ENCODE measurements around the gene PROK1. TPM values are rescaled to one million over a fixed set of nuclear protein-coding genes. Genes with fewer than 3 reads are reported as not detected.

The PROK1 gene
- total RNA-seq, 2 experiments from 2014 or later, result not detected

GRCh38 chr1:110484801-110485200 is 33.9 kb downstream of the PROK1 start:
- H3K27me3 Mint-ChIP-seq, result peaks cover 28% of the 10 kb centered on the region
- H3K36me3 Mint-ChIP-seq, result no peaks in the 10 kb centered on the region
- no peak overlapping the region for H3K4me3 Mint-ChIP-seq
- H3K27ac Mint-ChIP-seq, result no peak overlapping the region
- H3K4me1 Mint-ChIP-seq, result no peaks in the 10 kb centered on the region
- no peaks in the 10 kb centered on the region for H3K9me3 Mint-ChIP-seq
- no peak for DNase-seq

DNA sequence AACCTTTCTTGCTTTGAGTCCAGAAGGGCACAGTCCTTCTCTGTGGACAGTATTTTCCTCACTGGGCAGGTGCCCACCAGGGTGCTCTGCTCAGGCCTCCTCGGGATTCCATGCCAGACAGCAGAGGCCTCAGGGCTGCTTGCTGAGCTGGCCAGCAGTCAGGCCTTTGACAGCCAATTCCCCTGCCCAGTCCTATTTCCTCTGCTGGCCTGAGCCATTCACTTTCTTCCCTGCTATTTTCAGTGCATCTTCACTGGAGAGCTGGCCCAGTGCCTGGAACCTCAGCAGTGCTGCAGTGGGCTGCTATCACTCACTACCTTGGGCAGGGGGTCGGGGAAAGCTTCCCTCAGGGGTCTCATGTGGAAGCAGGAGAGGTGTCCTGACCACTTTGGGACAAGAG is 34.8 kb downstream of the PROK1 start:
- Mint-ChIP-seq H3K27me3 (peaks cover 28% of the 10 kb centered on the region), H3K36me3 (no peaks in the 10 kb centered on the region), H3K9me3 (no peaks in the 10 kb centered on the region), H3K4me3 (no peak overlapping the region), H3K27ac (no peak overlapping the region), H3K4me1 (no peaks in the 10 kb centered on the region)
- no peak for DNase-seq

GRCh38 chr1:110487726-110488125 is 36.8 kb downstream of the PROK1 start:
- H3K4me3 Mint-ChIP-seq, result no peak overlapping the region
- no peak for DNase-seq
- no peaks in the 10 kb centered on the region for H3K9me3 Mint-ChIP-seq
- H3K27me3 Mint-ChIP-seq, result peaks cover 28% of the 10 kb centered on the region
- no peaks in the 10 kb centered on the region for H3K4me1 Mint-ChIP-seq
- H3K36me3 Mint-ChIP-seq, result no peaks in the 10 kb centered on the region
- no peak overlapping the region for H3K27ac Mint-ChIP-seq

GRCh38 chr1:110488161-110488560 is 37.2 kb downstream of the PROK1 start:
- Mint-ChIP-seq H3K4me1 (no peaks in the 10 kb centered on the region), H3K36me3 (no peaks in the 10 kb centered on the region), H3K27me3 (peaks cover 25% of the 10 kb centered on the region), H3K27ac (no peak overlapping the region), H3K9me3 (no peaks in the 10 kb centered on the region), H3K4me3 (no peak overlapping the region)
- DNase-seq, result no peak

- no peak for DNase-seq
- Mint-ChIP-seq H3K36me3 (no peaks in the 10 kb centered on the region), H3K4me1 (no peaks in the 10 kb centered on the region), H3K27ac (no peak overlapping the region), H3K27me3 (peaks cover 18% of the 10 kb centered on the region), H3K4me3 (no peak overlapping the region), H3K9me3 (no peaks in the 10 kb centered on the region)
Observed at GRCh38 chr1:110488867-110489266, 37.9 kb downstream of the PROK1 start.

DNA sequence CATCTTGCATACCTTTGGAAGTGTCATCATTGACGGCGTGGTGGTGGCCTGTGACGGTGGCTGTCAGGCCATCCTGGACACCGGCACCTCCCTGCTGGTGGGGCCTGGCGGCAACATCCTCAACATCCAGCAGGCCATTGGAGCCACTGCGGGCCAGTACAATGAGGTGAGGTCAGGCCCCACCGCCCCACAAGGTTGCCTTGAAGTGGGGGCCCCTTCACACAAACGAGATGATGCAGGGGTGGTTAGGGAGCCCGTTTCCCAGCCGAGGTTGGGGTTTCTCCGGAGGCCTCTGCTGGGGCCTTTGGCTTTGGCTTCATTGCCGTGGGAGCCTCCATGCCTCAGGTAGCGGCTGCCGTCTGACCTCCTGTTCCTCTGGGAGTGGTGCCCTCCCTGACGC is 38.5 kb downstream of the PROK1 start:
- Mint-ChIP-seq H3K27ac (no peak overlapping the region), H3K27me3 (peaks cover 12% of the 10 kb centered on the region), H3K9me3 (no peaks in the 10 kb centered on the region), H3K4me1 (no peaks in the 10 kb centered on the region), H3K4me3 (no peak overlapping the region), H3K36me3 (no peaks in the 10 kb centered on the region)
- DNase-seq, result no peak

DNA sequence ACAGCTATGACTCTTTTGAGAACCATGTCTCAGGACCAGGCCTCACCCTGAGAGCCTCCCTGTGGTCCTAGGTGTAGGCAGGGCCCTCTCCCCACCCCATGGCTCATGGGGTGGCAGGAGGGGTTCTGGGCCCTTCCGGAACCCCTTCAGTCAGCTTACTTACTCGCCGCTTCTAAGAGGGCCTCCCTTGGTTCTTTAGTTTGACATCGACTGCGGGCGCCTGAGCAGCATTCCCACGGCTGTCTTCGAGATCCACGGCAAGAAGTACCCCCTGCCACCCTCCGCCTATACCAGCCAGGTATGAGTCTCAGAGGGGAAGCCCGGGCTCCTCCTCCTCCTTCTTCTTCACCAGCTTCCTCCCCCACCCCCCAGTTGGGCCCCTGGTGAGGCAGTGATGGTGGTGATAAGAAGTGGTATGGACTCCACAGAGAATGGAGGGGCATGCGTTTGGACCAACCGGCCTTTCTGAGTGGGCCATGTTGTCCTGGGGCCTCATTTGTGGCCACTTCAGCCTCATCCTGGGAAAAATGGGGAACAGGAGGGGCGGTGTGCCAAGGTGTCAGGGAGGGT is 39.1 kb downstream of the PROK1 start:
- H3K27me3 Mint-ChIP-seq, result peaks cover 11% of the 10 kb centered on the region

DNA sequence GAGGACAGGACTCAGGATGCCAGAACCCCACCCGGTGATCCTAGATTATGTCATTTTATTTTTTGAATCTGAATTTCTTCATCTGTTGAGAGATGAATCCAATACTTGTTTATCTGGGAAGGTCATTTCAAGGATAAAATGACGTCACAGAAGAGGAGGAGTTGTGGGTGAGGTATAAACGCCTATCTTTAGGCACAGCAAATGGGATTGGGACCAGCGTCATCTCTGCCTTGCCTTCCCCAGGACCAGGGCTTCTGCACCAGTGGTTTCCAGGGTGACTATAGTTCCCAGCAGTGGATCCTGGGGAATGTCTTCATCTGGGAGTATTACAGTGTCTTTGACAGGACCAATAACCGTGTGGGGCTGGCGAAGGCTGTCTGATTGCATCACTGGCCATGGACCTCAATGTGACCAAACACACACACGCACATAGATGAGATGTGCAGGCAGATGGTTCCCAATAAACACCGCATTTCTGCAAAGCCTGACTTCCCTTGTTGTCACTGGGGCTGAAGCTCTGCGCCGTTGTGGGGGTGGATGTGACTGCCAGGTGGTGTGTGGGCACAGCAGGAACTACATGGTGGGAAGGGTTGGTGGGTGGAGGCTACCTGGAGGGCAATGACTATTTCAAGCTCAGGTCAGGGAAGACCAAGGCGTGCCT is 40.0 kb downstream of the PROK1 start:
- no peaks in the 10 kb centered on the region for H3K9me3 Mint-ChIP-seq
- no peaks in the 10 kb centered on the region for H3K4me1 Mint-ChIP-seq
- no peak overlapping the region for H3K27ac Mint-ChIP-seq
- DNase-seq, result no peak
- H3K36me3 Mint-ChIP-seq, result no peaks in the 10 kb centered on the region
- no peak overlapping the region for H3K4me3 Mint-ChIP-seq
- peaks cover 8% of the 10 kb centered on the region for H3K27me3 Mint-ChIP-seq

More for the DNA sequence above, 39.1 kb downstream of the PROK1 start:
- Mint-ChIP-seq H3K4me3 (no peak overlapping the region), H3K36me3 (no peaks in the 10 kb centered on the region), H3K9me3 (no peaks in the 10 kb centered on the region), H3K27ac (no peak overlapping the region), H3K4me1 (no peaks in the 10 kb centered on the region)
- DNase-seq, result no peak

- no peak for DNase-seq
- H3K4me3 Mint-ChIP-seq, result no peak overlapping the region
- peaks cover 3% of the 10 kb centered on the region for H3K27me3 Mint-ChIP-seq
- H3K9me3 Mint-ChIP-seq, result no peaks in the 10 kb centered on the region
- H3K4me1 Mint-ChIP-seq, result no peaks in the 10 kb centered on the region
- H3K36me3 Mint-ChIP-seq, result no peaks in the 10 kb centered on the region
- H3K27ac Mint-ChIP-seq, result no peak overlapping the region
Observed at GRCh38 chr1:110492573-110492972, 41.6 kb downstream of the PROK1 start.

DNA sequence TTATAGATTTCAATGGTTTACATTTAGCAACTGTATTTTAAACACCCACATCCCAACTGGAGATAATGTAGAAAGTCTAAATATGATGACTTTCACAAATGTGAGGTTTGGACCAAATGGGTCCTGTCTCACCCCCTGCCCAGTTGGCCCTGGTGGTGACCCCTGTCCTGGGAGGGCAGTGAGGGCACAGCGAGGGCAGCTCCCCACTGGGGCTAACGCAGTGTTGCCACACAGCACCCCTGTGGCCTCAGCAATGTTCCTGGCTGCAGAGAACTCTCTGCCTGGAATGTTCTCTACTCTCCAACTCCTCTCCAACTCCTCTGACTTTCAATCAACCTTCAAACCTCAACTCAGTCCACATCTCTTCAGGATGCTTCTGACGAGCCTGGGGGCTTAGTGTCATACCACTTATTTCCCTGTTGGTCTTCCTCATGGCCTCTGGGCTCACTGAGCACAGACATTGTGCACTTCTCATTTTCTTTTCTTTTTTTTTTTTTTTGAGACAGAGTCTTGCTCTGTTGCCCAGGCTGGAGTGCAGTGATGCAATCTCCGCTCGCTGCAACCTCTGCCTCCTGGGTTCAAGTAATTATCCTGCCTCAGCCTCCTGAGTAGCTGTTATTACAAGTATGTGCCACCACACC is 42.2 kb downstream of the PROK1 start:
- DNase-seq, result no peak
- Mint-ChIP-seq H3K4me1 (no peaks in the 10 kb centered on the region), H3K4me3 (no peak overlapping the region), H3K9me3 (no peaks in the 10 kb centered on the region), H3K27me3 (no peaks in the 10 kb centered on the region), H3K36me3 (no peaks in the 10 kb centered on the region), H3K27ac (no peak overlapping the region)

DNA sequence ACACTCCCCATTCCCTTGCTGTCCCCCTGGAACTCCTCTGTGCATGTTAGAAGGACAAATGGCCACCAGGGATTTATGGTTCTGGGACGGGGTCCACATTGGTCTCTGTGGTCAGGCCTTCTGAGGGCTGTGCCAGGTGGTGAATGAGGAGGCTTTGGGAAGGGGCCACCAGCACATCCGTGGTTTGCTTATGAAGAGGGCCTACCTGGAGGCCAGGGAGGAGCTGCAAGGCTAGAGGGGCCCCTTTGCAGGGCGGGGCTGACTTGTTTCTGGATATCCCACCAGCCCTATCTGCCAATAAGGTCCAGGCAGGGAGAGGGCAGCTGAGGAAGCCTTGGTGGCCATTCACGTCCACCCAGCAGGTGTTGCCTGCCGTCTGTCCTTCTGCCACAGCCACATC is 43.1 kb downstream of the PROK1 start:
- DNase-seq, result no peak
- Mint-ChIP-seq H3K4me1 (no peaks in the 10 kb centered on the region), H3K4me3 (no peak overlapping the region), H3K27me3 (no peaks in the 10 kb centered on the region), H3K36me3 (no peaks in the 10 kb centered on the region), H3K27ac (no peak overlapping the region), H3K9me3 (no peaks in the 10 kb centered on the region)

GRCh38 chr1:110494522-110495406 is 43.8 kb downstream of the PROK1 start:
- no peak overlapping the region for H3K27ac Mint-ChIP-seq
- no peaks in the 10 kb centered on the region for H3K9me3 Mint-ChIP-seq
- DNase-seq, result no peak
- H3K27me3 Mint-ChIP-seq, result no peaks in the 10 kb centered on the region
- H3K36me3 Mint-ChIP-seq, result no peaks in the 10 kb centered on the region
- no peak overlapping the region for H3K4me3 Mint-ChIP-seq
- H3K4me1 Mint-ChIP-seq, result no peaks in the 10 kb centered on the region

- no peaks in the 10 kb centered on the region for H3K36me3 Mint-ChIP-seq
- no peaks in the 10 kb centered on the region for H3K4me1 Mint-ChIP-seq
- H3K9me3 Mint-ChIP-seq, result no peaks in the 10 kb centered on the region
- no peak overlapping the region for H3K27ac Mint-ChIP-seq
- H3K27me3 Mint-ChIP-seq, result no peaks in the 10 kb centered on the region
- DNase-seq, result peak; percentile 66
- no peak overlapping the region for H3K4me3 Mint-ChIP-seq
Observed at GRCh38 chr1:110495926-110496600, 45.1 kb downstream of the PROK1 start.

GRCh38 chr1:110498270-110498669 is 47.3 kb downstream of the PROK1 start:
- H3K36me3 Mint-ChIP-seq, result no peaks in the 10 kb centered on the region
- H3K9me3 Mint-ChIP-seq, result no peaks in the 10 kb centered on the region
- H3K4me3 Mint-ChIP-seq, result no peak overlapping the region
- no peak overlapping the region for H3K27ac Mint-ChIP-seq
- H3K4me1 Mint-ChIP-seq, result no peaks in the 10 kb centered on the region
- no peak for DNase-seq
- no peaks in the 10 kb centered on the region for H3K27me3 Mint-ChIP-seq
